ENCODE measurements around the gene PDE5A.
A peak's percentile ranks its signal among the peaks of the same experiment; 100 is the strongest.
"Not testable (repeated sequence)": the region's sequence is repeated elsewhere in the genome, so short reads cannot be mapped to it uniquely, and the experiment has no call there.

PDE5A gene

GRCh38 chr4:119469039-119469438, 159.6 kb downstream of the PDE5A start:
- not testable (repeated sequence) for DNase-seq

GRCh38 chr4:119462733-119463132, 165.9 kb downstream of the PDE5A start:
- DNase-seq, result not testable (repeated sequence)

DNA sequence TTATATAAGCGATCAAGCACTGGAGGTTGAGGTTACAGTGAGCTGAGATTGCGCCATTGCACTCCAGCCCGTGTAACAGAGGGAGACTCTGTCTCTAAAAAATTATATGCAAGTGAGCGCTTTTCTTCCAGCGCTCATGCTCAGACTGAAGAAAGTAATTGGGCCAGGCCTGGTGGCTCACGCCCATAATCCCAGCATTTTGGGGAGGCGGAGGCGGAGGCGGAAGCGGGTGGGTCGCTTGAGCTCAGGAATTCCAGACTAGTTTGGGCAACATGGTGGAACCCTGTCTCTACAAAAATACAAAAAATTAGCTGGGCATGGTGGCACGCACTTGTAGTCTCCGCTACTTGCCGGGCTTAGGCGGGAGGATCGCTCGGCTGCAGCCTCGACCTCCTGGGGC, 172.9 kb downstream of the PDE5A start:
- not testable (repeated sequence) for DNase-seq

GRCh38 chr4:119454491-119455270, 173.9 kb downstream of the PDE5A start:
- DNase-seq, result peak; percentile 98

- DNase-seq, result not testable (repeated sequence)
These were observed 174.5 kb downstream of the PDE5A start for GRCh38 chr4:119454151-119454490.

DNA sequence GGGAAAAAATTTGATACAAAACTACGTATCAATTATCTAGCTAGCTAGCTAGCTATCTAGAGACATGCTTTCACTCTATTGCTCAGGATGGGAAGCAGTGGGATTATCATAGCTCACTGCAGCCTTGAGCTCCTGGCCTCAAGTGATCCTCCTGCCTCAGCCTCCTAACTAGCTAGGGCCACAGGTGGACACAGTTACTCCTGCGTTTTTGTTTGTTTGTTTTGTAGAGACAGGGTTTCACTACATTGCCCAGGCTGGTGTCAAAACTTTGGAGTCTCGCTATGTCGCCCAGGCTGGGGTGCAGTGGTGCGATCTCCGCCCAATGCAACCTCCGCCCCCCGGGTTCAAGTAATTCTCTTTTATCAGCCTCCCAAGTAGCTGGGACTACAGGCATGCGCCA, 175.3 kb downstream of the PDE5A start:
- DNase-seq, result not testable (repeated sequence)

GRCh38 chr4:119449851-119450250, 178.8 kb downstream of the PDE5A start:
- DNase-seq, result not testable (repeated sequence)

Measured in islet precursor cell (in vitro differentiated cells).